H1 (cell line): ENCODE measurements around the gene SERPINB1. TPM values are rescaled to one million over a fixed set of nuclear protein-coding genes. Genes with fewer than 3 reads are reported as not detected.

ENCODE experiments used
- CTCF ChIA-PET: fragments of 300-600 bp; sonication (Branson Sonifier 250); formaldehyde crosslinking; loops from one replicate; lab custom pipeline; 2021; ENCODE audit not compliant: partially characterized antibody; lab: Charles Lee
- POLR2A ChIA-PET: fragments of 300-600 bp; sonication (Branson Sonifier 250); formaldehyde crosslinking; loops from one replicate; lab custom pipeline; 2021; ENCODE audit warnings: inconsistent platforms; ENCODE audit not compliant: partially characterized antibody; lab: Charles Lee
- DNase-seq, 2 experiments: peaks; one replicate each; pipeline versions ENCODE4 v3.0.0 to v3.0.0-alpha.2; 2010 to 2022; ENCODE audit warnings: low spot score in 2 of 2, low read depth in 1 of 2, mixed read lengths in 1 of 2
- FAIRE-seq: peaks from 2 replicates; lab custom pipeline; 2011; peaks lifted over from hg19 to GRCh38; lab: Jason Lieb, UNC
- H2AFZ ChIP-seq: 2 replicates; pipeline ENCODE4 v1.8.1; 2012; ENCODE audit warnings: low read length, inconsistent platforms
- H2AK5ac ChIP-seq: 2 replicates; pipeline ENCODE4 v1.6.1; 2013; ENCODE audit warnings: low read depth, low read length
- H2BK120ac ChIP-seq: replicated peaks from 2 replicates; pipeline ENCODE3; 2013; ENCODE audit warnings: low read depth, low read length, inconsistent platforms
- H2BK12ac ChIP-seq: 2 replicates; pipeline ENCODE4 v1.6.1; 2013; ENCODE audit warnings: low read depth, low read length
- H2BK15ac ChIP-seq: 2 replicates; pipeline ENCODE4 v1.6.1; 2013; ENCODE audit warnings: low read length
- H2BK20ac ChIP-seq: 2 replicates; pipeline ENCODE4 v1.6.1; 2013; ENCODE audit warnings: low read length
- H2BK5ac ChIP-seq: 2 replicates; pipeline ENCODE4 v1.6.1; 2013; ENCODE audit warnings: low read depth, low read length
- H3K14ac ChIP-seq: 2 replicates; pipeline ENCODE4 v1.6.1; 2013; ENCODE audit warnings: inconsistent platforms; ENCODE audit not compliant: insufficient read length
- H3K18ac ChIP-seq: 2 replicates; pipeline ENCODE4 v1.6.1; 2013; ENCODE audit warnings: low read length; ENCODE audit errors: extremely low read depth
- H3K23ac ChIP-seq: 2 replicates; pipeline ENCODE4 v1.6.1; 2013; ENCODE audit warnings: inconsistent platforms; ENCODE audit not compliant: insufficient read length
- H3K23me2 ChIP-seq: 2 replicates; pipeline ENCODE4 v1.6.1; 2013; ENCODE audit warnings: low read depth, low read length
- H3K27ac ChIP-seq: 2 replicates; pipeline ENCODE4 v1.6.1; 2011; ENCODE audit warnings: low read depth, low read length, inconsistent platforms
- H3K27me3 ChIP-seq, 4 experiments: replicated peaks in 1 of 4; 1 replicate in 1 of 4; 2 replicates in 3 of 4; pipeline versions ENCODE4 v1.6.1 to v1.8.1; 2011 to 2013; ENCODE audit warnings: low read length in 3 of 4, mild to moderate bottlenecking in 3 of 4, inconsistent platforms in 2 of 4, mixed read lengths in 2 of 4, moderate library complexity in 1 of 4; ENCODE audit not compliant: control insufficient read depth in 3 of 4, insufficient read depth in 3 of 4; ENCODE audit errors: extremely low read depth in 1 of 4
- H3K36me3 ChIP-seq, 4 experiments: 2 replicates each; pipeline versions ENCODE4 v1.6.1 to v1.8.1; 2011 to 2013; ENCODE audit warnings: mild to moderate bottlenecking in 4 of 4, low read length in 3 of 4, moderate library complexity in 2 of 4, control low read depth in 1 of 4, inconsistent platforms in 1 of 4; ENCODE audit not compliant: insufficient read depth in 4 of 4, control insufficient read depth in 2 of 4
- H3K4ac ChIP-seq: replicated peaks from 2 replicates; pipeline ENCODE3; 2013; ENCODE audit warnings: low read length, low read depth, mixed read lengths, inconsistent platforms; ENCODE audit not compliant: insufficient read length
- H3K4me1 ChIP-seq, 4 experiments: replicated peaks in 1 of 4; 1 replicate in 1 of 4; 2 replicates in 3 of 4; pipeline versions ENCODE4 v1.6.1 to v1.8.1; 2011 to 2013; ENCODE audit warnings: low read length in 3 of 4, inconsistent platforms in 2 of 4, mixed read lengths in 1 of 4; ENCODE audit not compliant: insufficient read depth in 4 of 4, control insufficient read depth in 3 of 4
- H3K4me2 ChIP-seq, 2 experiments: 2 replicates each; pipeline versions ENCODE4 v1.6.1 to v1.8.1; 2011 to 2013; ENCODE audit warnings: low read depth in 2 of 2, low read length in 2 of 2, control low read depth in 1 of 2, inconsistent platforms in 1 of 2, mild to moderate bottlenecking in 1 of 2; ENCODE audit not compliant: insufficient read depth in 1 of 2
- H3K4me3 ChIP-seq, 4 experiments: fragments of 200-600, 300-600 bp in 1 of 4; sonication (generic), shearing (Covaris generic), sonication (Bioruptor Twin) in 1 of 4; 2 replicates each; pipeline versions ENCODE4 v1.5.1 to v1.8.1; 2011 to 2016; ENCODE audit warnings: low read length in 4 of 4, low read depth in 3 of 4, control low read depth in 2 of 4, inconsistent platforms in 2 of 4, mild to moderate bottlenecking in 2 of 4, mixed read lengths in 1 of 4, moderate library complexity in 1 of 4; ENCODE audit not compliant: insufficient read depth in 2 of 4; ENCODE audit errors: extremely low read depth in 1 of 4
- H3K56ac ChIP-seq: replicated peaks from 2 replicates; pipeline ENCODE3; 2013; ENCODE audit warnings: low read depth, mild to moderate bottlenecking, mixed read lengths, low read length, inconsistent platforms; ENCODE audit not compliant: insufficient read length
- H3K79me1 ChIP-seq: 2 replicates; pipeline ENCODE4 v1.6.1; 2013; ENCODE audit warnings: low read depth, low read length, control low read depth
- H3K79me2 ChIP-seq, 2 experiments: 2 replicates each; pipeline versions ENCODE4 v1.6.1 to v1.8.1; 2012 to 2013; ENCODE audit warnings: low read length in 2 of 2, mild to moderate bottlenecking in 2 of 2, inconsistent platforms in 1 of 2; ENCODE audit not compliant: insufficient read depth in 2 of 2, control insufficient read depth in 1 of 2
- H3K9ac ChIP-seq, 4 experiments: replicated peaks in 1 of 4; 1 replicate in 1 of 4; 2 replicates in 3 of 4; pipeline versions ENCODE4 v1.6.1 to v1.8.1; 2011 to 2013; ENCODE audit warnings: low read depth in 3 of 4, low read length in 3 of 4, control low read depth in 2 of 4, mild to moderate bottlenecking in 2 of 4, moderate library complexity in 2 of 4, inconsistent platforms in 1 of 4; ENCODE audit errors: extremely low read depth in 1 of 4
- H3K9me3 ChIP-seq, 2 experiments: 2 replicates each; pipeline versions ENCODE4 v1.6.1 to v1.8.1; 2012 to 2013; ENCODE audit warnings: mild to moderate bottlenecking in 2 of 2, moderate library complexity in 2 of 2, control low read depth in 1 of 2, inconsistent platforms in 1 of 2, low read depth in 1 of 2, low read length in 1 of 2, mixed read lengths in 1 of 2; ENCODE audit not compliant: insufficient read depth in 2 of 2
- H4K20me1 ChIP-seq, 2 experiments: replicated peaks in 1 of 2; 2 replicates each; pipeline versions ENCODE3 to v1.8.1; 2011 to 2013; ENCODE audit warnings: inconsistent platforms in 2 of 2, low read length in 2 of 2, mild to moderate bottlenecking in 1 of 2; ENCODE audit not compliant: insufficient read depth in 2 of 2, control insufficient read depth in 1 of 2
- H4K5ac ChIP-seq: 2 replicates; pipeline ENCODE4 v1.6.1; 2013; ENCODE audit warnings: low read length, low read depth, mixed read lengths, inconsistent platforms; ENCODE audit not compliant: insufficient read length
- H4K8ac ChIP-seq: 2 replicates; pipeline ENCODE4 v1.8.0; 2013; ENCODE audit warnings: mild to moderate bottlenecking, moderate library complexity, low read length, inconsistent platforms; ENCODE audit not compliant: insufficient read depth; ENCODE audit errors: extremely low read depth
- H4K91ac ChIP-seq: replicated peaks from 2 replicates; pipeline ENCODE3; 2013; ENCODE audit warnings: low read length, mixed read lengths, inconsistent platforms; ENCODE audit not compliant: insufficient read length
- BACH1 ChIP-seq: IDR thresholded peaks from 2 replicates; pipeline ENCODE4 v1.6.1; 2012; ENCODE audit warnings: low read length, improper control_type of control experiment
- CHD1 ChIP-seq: IDR thresholded peaks from 2 replicates; pipeline ENCODE4 v1.6.1; 2012; ENCODE audit warnings: low read depth, low read length, improper control_type of control experiment
- GTF2F1 ChIP-seq: IDR thresholded peaks from 2 replicates; pipeline ENCODE4 v1.6.1; 2012; ENCODE audit warnings: low read depth, low read length, improper control_type of control experiment, borderline replicate concordance
- KDM4A ChIP-seq: IDR thresholded peaks from one replicate; pipeline ENCODE4 v1.7.1; 2012; ENCODE audit warnings: low read depth, mild to moderate bottlenecking, moderate library complexity, low read length, inconsistent platforms; ENCODE audit not compliant: severe bottlenecking
- NRF1 ChIP-seq: IDR thresholded peaks from 2 replicates; pipeline ENCODE4 v1.6.1; 2011; ENCODE audit warnings: mild to moderate bottlenecking, low read depth, low read length, improper control_type of control experiment
- POLR2A ChIP-seq, 2 experiments: IDR thresholded peaks; 1 replicate in 1 of 2; 2 replicates in 1 of 2; pipeline ENCODE4 v1.6.1; 2011; ENCODE audit warnings: low read depth in 2 of 2, low read length in 2 of 2, mild to moderate bottlenecking in 2 of 2; ENCODE audit errors: control extremely low read depth in 1 of 2
- SP1 ChIP-seq: IDR thresholded peaks from 2 replicates; pipeline ENCODE4 v1.6.1; 2011; ENCODE audit warnings: low read depth, low read length
- TEAD4 ChIP-seq: IDR thresholded peaks from 2 replicates; pipeline ENCODE4 v1.6.1; 2012; ENCODE audit warnings: low read depth, low read length, inconsistent platforms, mixed read lengths
- WGBS, 2 experiments: shearing (Covaris generic) in 1 of 2; methylation state at CpG; one replicate each; pipeline versions ENCODE4 v1.1.6 to v1.1.7; 2013 to 2015; ENCODE audit warnings: low lambda C conversion rate in 2 of 2, mixed read lengths in 2 of 2, inconsistent platforms in 1 of 2, low coverage in 1 of 2, missing lambda C conversion rate in 1 of 2; ENCODE audit not compliant: insufficient replicate concordance in 2 of 2, insufficient coverage in 1 of 2, insufficient read length in 1 of 2; ENCODE audit errors: extremely low coverage in 1 of 2, missing lambda C conversion rate in 1 of 2; 5-methylcytosine and 5-hydroxymethylcytosine counted together
- polyA plus RNA-seq, 7 experiments: library from polyadenylated mRNA; depleted of rRNA in 3 of 7; stranded (reverse) in 5 of 7; unstranded in 2 of 7; fragments of >200 nt in 5 of 7; fragments of 200-250 nt in 2 of 7; gene quantifications; 1 replicate in 5 of 7; 2 replicates in 1 of 7; 4 replicates in 1 of 7; pipeline versions ENCODE4 v1.2.1 to v1.2.3, GENCODE V29; 2011 to 2013; ENCODE audit warnings: missing spikeins in 2 of 7, mixed read lengths in 2 of 7
- total RNA-seq: library from RNA; stranded (reverse); fragmentation: NEBNext Ultra II Directional; extraction: Animal tissue kit (Norgen Biotek cat#: 25700); gene quantifications from 2 replicates; pipeline ENCODE4 v1.2.1, GENCODE V29; 2021
- TF ChIP-seq, protein P1 (sequence below), 3 experiments: IDR thresholded peaks; 1 replicate in 2 of 3; 2 replicates in 1 of 3; pipeline versions ENCODE4 v1.5.1 to v1.6.1; 2011; ENCODE audit warnings: low read length in 3 of 3, mild to moderate bottlenecking in 3 of 3, inconsistent platforms in 2 of 3, low read depth in 1 of 3, moderate library complexity in 1 of 3; ENCODE audit not compliant: insufficient read depth in 1 of 3; ENCODE audit errors: control extremely low read depth in 1 of 3
- TF ChIP-seq, protein P2 (sequence below): IDR thresholded peaks from 2 replicates; pipeline ENCODE4 v1.6.1; 2011; ENCODE audit warnings: low read depth, mild to moderate bottlenecking, low read length; ENCODE audit not compliant: insufficient read depth

SERPINB1 gene
- total and polyA plus RNA-seq, 2 of the 8 experiments (the other 6 are each of a cell fraction or from before 2014, with no cell fraction given) = 8.1 to 17.3 TPM

DNA sequence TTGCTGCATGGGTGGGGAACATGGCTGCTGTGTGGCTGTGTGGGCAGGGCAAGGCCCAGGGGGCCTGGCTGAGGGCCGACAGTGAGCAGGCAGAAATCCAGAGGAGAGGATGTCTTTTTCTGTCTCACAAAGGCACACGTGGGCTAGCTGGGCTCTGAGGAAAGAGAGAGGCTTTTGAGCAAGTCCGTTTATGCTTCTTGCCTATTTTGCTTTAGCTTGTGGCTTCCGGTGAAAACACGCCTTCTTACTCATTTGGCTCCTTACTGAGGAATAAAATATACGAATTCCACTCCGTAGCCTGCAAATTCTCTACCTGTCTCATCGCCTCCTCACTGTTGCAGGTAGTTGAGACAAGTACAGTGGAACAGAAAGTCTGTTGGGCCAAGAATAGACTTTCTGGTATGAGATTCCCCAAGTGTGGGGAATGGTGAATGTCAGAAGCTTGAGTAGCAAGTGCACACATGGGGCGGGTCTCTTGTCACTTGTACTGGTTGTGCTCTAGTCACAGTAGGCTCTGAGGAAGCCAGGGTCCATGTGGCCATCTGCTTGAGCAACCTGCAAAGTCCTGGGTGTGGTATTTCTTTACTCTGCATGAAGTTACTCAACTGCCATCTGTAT lies 48.0 kb downstream of the SERPINB1 start:
- Histone ChIP-seq H3K18ac (no peak overlapping the region), H3K79me1 (no peaks in the 10 kb centered on the region; the same call in 1 of the 2 replicates), H3K36me3 (no peaks in the 10 kb centered on the region), H3K4me3 (no peak overlapping the region), H3K79me2 (no peaks in the 10 kb centered on the region; a peak in 1 of 4 replicates), H3K27me3 (no peaks in the 10 kb centered on the region), H3K4ac (no peak overlapping the region), H2BK5ac (0 out of 2 replicates have a peak overlapping the region, but pooled peaks have one; percentile 27), H3K9me3 (no peaks in the 10 kb centered on the region), H3K27ac (no peak overlapping the region), H3K4me2 (no peak overlapping the region), H4K8ac (0 out of 2 replicates have a peak overlapping the region, but pooled peaks have one; percentile 9), H4K91ac (no peak overlapping the region), H3K56ac (no peak overlapping the region), H2BK120ac (no peak overlapping the region), H2AFZ (no peak overlapping the region), H3K4me1 (peaks cover 0 to 2% (median 0%) of the 10 kb centered on the region in 4 experiments; a peak in 1 of 7 replicates), H3K9ac (no peak overlapping the region), H3K23me2 (no peaks in the 10 kb centered on the region), H4K20me1 (no peaks in the 10 kb centered on the region), H2BK20ac (no peak overlapping the region), H2BK12ac (no peak overlapping the region), H3K14ac (no peak overlapping the region), H3K23ac (no peak overlapping the region), H2AK5ac (no peak overlapping the region), H2BK15ac (no peak overlapping the region), H4K5ac (no peak overlapping the region)
- WGBS, 2 experiments = 85% methylated on average over 9 of the region's 9 CpGs; no CpG with 5 or more reads in 1 of the 2 experiments
- DNase-seq (no peak), FAIRE-seq (no peak)
- CTCF ChIA-PET = interaction anchor here (0.7 to 4.0 kb wide), 6 partner anchors 43 to 158 kb away, joined by 3 to 38 read pairs (median 4); partner anchors contain the start of gene MYLK4
- POLR2A ChIA-PET = interaction anchor here (0.6 kb wide), 1 partner anchor 18 kb away, joined by 3 read pairs; no protein-coding TSS in a partner anchor
- TF ChIP-seq GTF2F1 = no peak
- no peak for TF ChIP-seq POLR2A (IDR thresholded peaks at IDR 0.05; ENCODE audit: control extremely low read depth in 1 of 2, low read depth in 2 of 2, low read length in 2 of 2)
- TF ChIP-seq TEAD4 = no peak
- TF ChIP-seq BACH1 = no peak
- no peak for TF ChIP-seq KDM4A
- TF ChIP-seq CHD1 = no peak
- TF ChIP-seq, protein P1, sequence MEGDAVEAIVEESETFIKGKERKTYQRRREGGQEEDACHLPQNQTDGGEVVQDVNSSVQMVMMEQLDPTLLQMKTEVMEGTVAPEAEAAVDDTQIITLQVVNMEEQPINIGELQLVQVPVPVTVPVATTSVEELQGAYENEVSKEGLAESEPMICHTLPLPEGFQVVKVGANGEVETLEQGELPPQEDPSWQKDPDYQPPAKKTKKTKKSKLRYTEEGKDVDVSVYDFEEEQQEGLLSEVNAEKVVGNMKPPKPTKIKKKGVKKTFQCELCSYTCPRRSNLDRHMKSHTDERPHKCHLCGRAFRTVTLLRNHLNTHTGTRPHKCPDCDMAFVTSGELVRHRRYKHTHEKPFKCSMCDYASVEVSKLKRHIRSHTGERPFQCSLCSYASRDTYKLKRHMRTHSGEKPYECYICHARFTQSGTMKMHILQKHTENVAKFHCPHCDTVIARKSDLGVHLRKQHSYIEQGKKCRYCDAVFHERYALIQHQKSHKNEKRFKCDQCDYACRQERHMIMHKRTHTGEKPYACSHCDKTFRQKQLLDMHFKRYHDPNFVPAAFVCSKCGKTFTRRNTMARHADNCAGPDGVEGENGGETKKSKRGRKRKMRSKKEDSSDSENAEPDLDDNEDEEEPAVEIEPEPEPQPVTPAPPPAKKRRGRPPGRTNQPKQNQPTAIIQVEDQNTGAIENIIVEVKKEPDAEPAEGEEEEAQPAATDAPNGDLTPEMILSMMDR (IDR thresholded peaks at IDR 0.05; ENCODE audit: control extremely low read depth in 1 of 3, insufficient read depth in 1 of 3, low read depth in 1 of 3, low read length in 3 of 3) = no peak
- no peak for TF ChIP-seq SP1
- TF ChIP-seq NRF1 = no peak
- TF ChIP-seq, protein P2, sequence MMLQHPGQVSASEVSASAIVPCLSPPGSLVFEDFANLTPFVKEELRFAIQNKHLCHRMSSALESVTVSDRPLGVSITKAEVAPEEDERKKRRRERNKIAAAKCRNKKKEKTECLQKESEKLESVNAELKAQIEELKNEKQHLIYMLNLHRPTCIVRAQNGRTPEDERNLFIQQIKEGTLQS = no peak
